ENCODE results near the gene DXO.
A peak's percentile ranks its signal among the peaks of the same experiment; 100 is the strongest.

Gene DXO

GRCh38 chr6:31968326-31968725 lies 3.6 kb downstream of the DXO start:
- Histone ChIP-seq H3K27ac (ENCODE audit: low read length) (no peak overlapping the region), H3K4me3 (ENCODE audit: low read length in 2 of 2) (no peak overlapping the region), H3K9me3 (ENCODE audit: control insufficient read depth in 2 of 2, low read length in 2 of 2) (no peaks in the 10 kb centered on the region), H3K9ac (ENCODE audit: low read length in 2 of 2) (no peak overlapping the region), H3K36me3 (ENCODE audit: control insufficient read depth in 2 of 2, insufficient read depth in 2 of 2, low read length in 2 of 2) (peaks cover 39 to 52% of the 10 kb centered on the region in 2 donors), H3K27me3 (ENCODE audit: control insufficient read depth in 1 of 2, insufficient read depth in 2 of 2, low read length in 2 of 2) (no peaks in the 10 kb centered on the region), H3K4me1 (ENCODE audit: control insufficient read depth, insufficient read depth, low read length) (peaks cover 39% of the 10 kb centered on the region)

GRCh38 chr6:31967926-31968320 lies 4.0 kb downstream of the DXO start:
- Histone ChIP-seq H3K9ac (ENCODE audit: low read length in 2 of 2) (no peak overlapping the region), H3K9me3 (ENCODE audit: control insufficient read depth in 2 of 2, low read length in 2 of 2) (no peaks in the 10 kb centered on the region), H3K4me3 (ENCODE audit: low read length in 2 of 2) (no peak overlapping the region), H3K4me1 (ENCODE audit: control insufficient read depth, insufficient read depth, low read length) (peaks cover 35% of the 10 kb centered on the region), H3K27ac (ENCODE audit: low read length) (no peak overlapping the region), H3K36me3 (ENCODE audit: control insufficient read depth in 2 of 2, insufficient read depth in 2 of 2, low read length in 2 of 2) (peaks cover 43 to 54% of the 10 kb centered on the region in 2 donors), H3K27me3 (ENCODE audit: control insufficient read depth in 1 of 2, insufficient read depth in 2 of 2, low read length in 2 of 2) (no peaks in the 10 kb centered on the region)

GRCh38 chr6:31966997-31967925 lies 4.7 kb downstream of the DXO start:
- H3K36me3 ChIP-seq (ENCODE audit: control insufficient read depth in 2 of 2, insufficient read depth in 2 of 2, low read length in 2 of 2): peaks cover 49 to 61% of the 10 kb centered on the region in 2 donors
- H3K4me1 ChIP-seq (ENCODE audit: control insufficient read depth, insufficient read depth, low read length): peaks cover 29% of the 10 kb centered on the region
- H3K9me3 ChIP-seq (ENCODE audit: control insufficient read depth in 2 of 2, low read length in 2 of 2): no peaks in the 10 kb centered on the region
- no peaks in the 10 kb centered on the region for H3K27me3 ChIP-seq (ENCODE audit: control insufficient read depth in 1 of 2, insufficient read depth in 2 of 2, low read length in 2 of 2)
- no peak overlapping the region for H3K4me3 ChIP-seq (ENCODE audit: low read length in 2 of 2)
- no peak overlapping the region for H3K27ac ChIP-seq (ENCODE audit: low read length)
- H3K9ac ChIP-seq (ENCODE audit: low read length in 2 of 2): no peak overlapping the region

GRCh38 chr6:31966506-31966905 lies 5.4 kb downstream of the DXO start:
- no peaks in the 10 kb centered on the region for H3K9me3 ChIP-seq (ENCODE audit: control insufficient read depth in 2 of 2, low read length in 2 of 2)
- H3K9ac ChIP-seq (ENCODE audit: low read length in 2 of 2): no peak overlapping the region
- H3K27me3 ChIP-seq (ENCODE audit: control insufficient read depth in 1 of 2, insufficient read depth in 2 of 2, low read length in 2 of 2): no peaks in the 10 kb centered on the region
- no peak overlapping the region for H3K4me3 ChIP-seq (ENCODE audit: low read length in 2 of 2)
- H3K4me1 ChIP-seq (ENCODE audit: control insufficient read depth, insufficient read depth, low read length): peaks cover 23% of the 10 kb centered on the region
- peaks cover 56 to 69% of the 10 kb centered on the region in 2 donors for H3K36me3 ChIP-seq (ENCODE audit: control insufficient read depth in 2 of 2, insufficient read depth in 2 of 2, low read length in 2 of 2)
- no peak overlapping the region for H3K27ac ChIP-seq (ENCODE audit: low read length)

GRCh38 chr6:31965700-31966099 lies 6.2 kb downstream of the DXO start:
- Histone ChIP-seq H3K27ac (ENCODE audit: low read length) (no peak overlapping the region), H3K36me3 (ENCODE audit: control insufficient read depth in 2 of 2, insufficient read depth in 2 of 2, low read length in 2 of 2) (peaks cover 64 to 77% of the 10 kb centered on the region in 2 donors), H3K9me3 (ENCODE audit: control insufficient read depth in 2 of 2, low read length in 2 of 2) (no peaks in the 10 kb centered on the region), H3K4me3 (ENCODE audit: low read length in 2 of 2) (no peak overlapping the region), H3K9ac (ENCODE audit: low read length in 2 of 2) (no peak overlapping the region), H3K27me3 (ENCODE audit: control insufficient read depth in 1 of 2, insufficient read depth in 2 of 2, low read length in 2 of 2) (no peaks in the 10 kb centered on the region), H3K4me1 (ENCODE audit: control insufficient read depth, insufficient read depth, low read length) (peaks cover 15% of the 10 kb centered on the region)

- Histone ChIP-seq H3K9ac (ENCODE audit: low read length in 2 of 2) (no peak overlapping the region), H3K9me3 (ENCODE audit: control insufficient read depth in 2 of 2, low read length in 2 of 2) (no peaks in the 10 kb centered on the region), H3K27ac (ENCODE audit: low read length) (no peak overlapping the region), H3K4me1 (ENCODE audit: control insufficient read depth, insufficient read depth, low read length) (peaks cover 11% of the 10 kb centered on the region), H3K36me3 (ENCODE audit: control insufficient read depth in 2 of 2, insufficient read depth in 2 of 2, low read length in 2 of 2) (peaks cover 59 to 71% of the 10 kb centered on the region in 2 donors), H3K27me3 (ENCODE audit: control insufficient read depth in 1 of 2, insufficient read depth in 2 of 2, low read length in 2 of 2) (no peaks in the 10 kb centered on the region), H3K4me3 (ENCODE audit: low read length in 2 of 2) (no peak overlapping the region)
Observed at GRCh38 chr6:31963921-31964320, 8.0 kb downstream of the DXO start.

GRCh38 chr6:31961616-31962015 lies 10.3 kb downstream of the DXO start:
- Histone ChIP-seq H3K36me3 (ENCODE audit: control insufficient read depth in 2 of 2, insufficient read depth in 2 of 2, low read length in 2 of 2) (peaks cover 47 to 57% of the 10 kb centered on the region in 2 donors), H3K4me3 (ENCODE audit: low read length in 2 of 2) (no peak overlapping the region), H3K9me3 (ENCODE audit: control insufficient read depth in 2 of 2, low read length in 2 of 2) (no peaks in the 10 kb centered on the region), H3K9ac (ENCODE audit: low read length in 2 of 2) (no peak overlapping the region), H3K4me1 (ENCODE audit: control insufficient read depth, insufficient read depth, low read length) (peaks cover 21% of the 10 kb centered on the region), H3K27ac (ENCODE audit: low read length) (no peak overlapping the region), H3K27me3 (ENCODE audit: control insufficient read depth in 1 of 2, insufficient read depth in 2 of 2, low read length in 2 of 2) (no peaks in the 10 kb centered on the region)

GRCh38 chr6:31958741-31959739 lies 12.9 kb downstream of the DXO start, which contains the start of the genes NELFE and SKIC2:
NELFE (minus strand) TSS chr6:31958971; CDS start chr6:31958446, 525 bp downstream.
SKIC2 (plus strand) TSS chr6:31959175; CDS start chr6:31959193, 18 bp downstream.
- H3K27me3 ChIP-seq (ENCODE audit: control insufficient read depth in 1 of 2, insufficient read depth in 2 of 2, low read length in 2 of 2): no peaks in the 10 kb centered on the region
- H3K4me1 ChIP-seq (ENCODE audit: control insufficient read depth, insufficient read depth, low read length): peaks cover 21% of the 10 kb centered on the region
- H3K9ac ChIP-seq (ENCODE audit: low read length in 2 of 2): peak within 1 kb of the TSS; percentile 91 to 99
- H3K36me3 ChIP-seq (ENCODE audit: control insufficient read depth in 2 of 2, insufficient read depth in 2 of 2, low read length in 2 of 2): peaks cover 53% of the 10 kb centered on the region in 2 donors
- peak within 1 kb of the TSS; percentile 92 for H3K27ac ChIP-seq (ENCODE audit: low read length)
- no peaks in the 10 kb centered on the region for H3K9me3 ChIP-seq (ENCODE audit: control insufficient read depth in 2 of 2, low read length in 2 of 2)
- peak within 1 kb of the TSS; percentile 93 to 100 for H3K4me3 ChIP-seq (ENCODE audit: low read length in 2 of 2)

- Histone ChIP-seq H3K36me3 (ENCODE audit: control insufficient read depth in 2 of 2, insufficient read depth in 2 of 2, low read length in 2 of 2) (peaks cover 53 to 54% of the 10 kb centered on the region in 2 donors), H3K4me1 (ENCODE audit: control insufficient read depth, insufficient read depth, low read length) (peaks cover 21% of the 10 kb centered on the region), H3K4me3 (ENCODE audit: low read length in 2 of 2) (peak overlapping the region; percentile 86 to 100), H3K27ac (ENCODE audit: low read length) (peak overlapping the region; percentile 92), H3K9ac (ENCODE audit: low read length in 2 of 2) (peak overlapping the region; percentile 91 to 99), H3K9me3 (ENCODE audit: control insufficient read depth in 2 of 2, low read length in 2 of 2) (no peaks in the 10 kb centered on the region), H3K27me3 (ENCODE audit: control insufficient read depth in 1 of 2, insufficient read depth in 2 of 2, low read length in 2 of 2) (no peaks in the 10 kb centered on the region)
Observed at GRCh38 chr6:31958412-31958740, 13.6 kb downstream of the DXO start.

GRCh38 chr6:31956796-31957195 lies 15.1 kb downstream of the DXO start:
- no peak overlapping the region for H3K4me3 ChIP-seq (ENCODE audit: low read length in 2 of 2)
- H3K36me3 ChIP-seq (ENCODE audit: control insufficient read depth in 2 of 2, insufficient read depth in 2 of 2, low read length in 2 of 2): peaks cover 52% of the 10 kb centered on the region in 2 donors
- no peaks in the 10 kb centered on the region for H3K9me3 ChIP-seq (ENCODE audit: control insufficient read depth in 2 of 2, low read length in 2 of 2)
- no peak overlapping the region for H3K27ac ChIP-seq (ENCODE audit: low read length)
- no peaks in the 10 kb centered on the region for H3K27me3 ChIP-seq (ENCODE audit: control insufficient read depth in 1 of 2, insufficient read depth in 2 of 2, low read length in 2 of 2)
- peaks cover 21% of the 10 kb centered on the region for H3K4me1 ChIP-seq (ENCODE audit: control insufficient read depth, insufficient read depth, low read length)
- H3K9ac ChIP-seq (ENCODE audit: low read length in 2 of 2): peak overlapping the region in 1 of 2 donors; percentile 51

Measured in stomach smooth muscle (tissue), 2 donors.